Bronchial epithelial cell (primary cell): ENCODE results near the gene PRKCZ. TPM values are rescaled to one million over a fixed set of nuclear protein-coding genes. Genes with fewer than 3 reads are reported as not detected.

Experiments used
- DNase-seq: peaks from one replicate; pipeline ENCODE4 v3.0.0-alpha.2; 2010; ENCODE audit warnings: low read depth
- FAIRE-seq: peaks from 2 replicates; lab custom pipeline; 2011; peaks lifted over from hg19 to GRCh38; lab: Jason Lieb, UNC
- H3K27me3 ChIP-seq: 2 replicates; pipeline ENCODE4 v1.5.1; 2011; ENCODE audit warnings: low read length; ENCODE audit not compliant: control insufficient read depth, insufficient read depth
- H3K36me3 ChIP-seq: 2 replicates; pipeline ENCODE4 v1.5.1; 2011; ENCODE audit warnings: low read length; ENCODE audit not compliant: control insufficient read depth, insufficient read depth
- H3K4me3 ChIP-seq: 2 replicates; pipeline ENCODE4 v1.5.1; 2011; ENCODE audit warnings: mild to moderate bottlenecking, low read depth, low read length, control low read depth
- CTCF ChIP-seq: IDR thresholded peaks from 2 replicates; pipeline ENCODE4 v1.5.1; 2011; ENCODE audit warnings: mild to moderate bottlenecking, moderate library complexity, low read length, control low read depth, inconsistent platforms; ENCODE audit not compliant: insufficient read depth, severe bottlenecking
- total RNA-seq: library from RNA; depleted of rRNA; stranded (reverse); fragments of >200 nt; gene quantifications from 2 replicates; pipeline ENCODE4 v1.2.1, GENCODE V29; 2014

Gene PRKCZ
- total RNA-seq, 1 donor from 2014 or later = 38.4 TPM

- peaks cover 22% of the 10 kb centered on the region for H3K27me3 ChIP-seq
- no peaks in the 10 kb centered on the region for H3K36me3 ChIP-seq
- no peak overlapping the region for H3K4me3 ChIP-seq
- FAIRE-seq = no peak
- no peak for DNase-seq
- no peak for TF ChIP-seq CTCF
Measured at GRCh38 chr1:2022063-2022770, 28.0 kb upstream of the PRKCZ start.

DNA sequence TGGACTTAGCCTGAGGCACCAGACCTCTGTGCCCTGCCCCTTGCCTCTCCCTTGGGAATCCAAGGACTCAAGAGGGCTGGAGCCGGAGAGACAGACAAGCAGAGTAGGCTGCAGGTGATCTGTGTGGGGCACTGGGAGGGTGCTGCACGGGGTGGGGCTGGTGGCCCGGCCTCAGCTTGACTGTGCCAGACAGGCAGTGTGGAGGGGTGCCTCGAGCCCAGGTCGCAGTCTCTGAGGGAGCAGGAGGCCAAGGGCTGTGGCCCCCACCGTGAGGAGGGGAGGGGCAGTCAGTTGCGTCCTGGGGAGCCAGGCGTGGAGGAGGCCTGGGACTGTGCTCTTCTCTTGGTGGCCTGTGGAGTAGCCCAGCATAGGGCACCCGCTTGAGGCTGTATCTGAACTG, 27.0 kb upstream of the PRKCZ start:
- no peak overlapping the region for H3K4me3 ChIP-seq
- DNase-seq (no peak), FAIRE-seq (no peak)
- TF ChIP-seq CTCF = no peak
- no peaks in the 10 kb centered on the region for H3K36me3 ChIP-seq
- H3K27me3 ChIP-seq = peaks cover 22% of the 10 kb centered on the region

DNA sequence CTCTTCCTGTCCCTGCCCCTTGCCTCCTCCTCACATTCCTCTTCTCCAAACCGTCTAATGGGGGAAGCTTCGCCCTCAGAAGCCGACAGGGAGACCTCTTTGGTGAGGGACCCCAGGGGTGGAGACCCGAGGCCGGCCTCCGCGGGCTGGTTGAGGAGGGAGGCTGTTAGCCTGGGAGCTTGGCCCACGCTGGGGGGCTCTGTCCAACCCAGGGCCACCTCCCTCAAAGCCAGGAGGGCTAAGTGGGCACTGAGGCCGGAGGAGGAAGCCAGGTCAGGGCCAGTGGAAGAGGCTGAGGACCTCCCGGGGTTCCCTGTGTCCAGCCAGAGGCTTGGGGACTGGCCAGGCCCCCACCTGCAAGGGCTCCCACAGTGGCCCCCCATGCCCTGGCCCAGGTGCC, 25.8 kb upstream of the PRKCZ start:
- no peak for TF ChIP-seq CTCF
- no peak for DNase-seq
- FAIRE-seq = no peak
- H3K27me3 ChIP-seq = peaks cover 15% of the 10 kb centered on the region
- H3K4me3 ChIP-seq = no peak overlapping the region
- H3K36me3 ChIP-seq = no peaks in the 10 kb centered on the region

- no peak overlapping the region for H3K4me3 ChIP-seq
- peaks cover 11% of the 10 kb centered on the region for H3K27me3 ChIP-seq
- FAIRE-seq (no peak), DNase-seq (no peak)
- TF ChIP-seq CTCF = no peak
- no peaks in the 10 kb centered on the region for H3K36me3 ChIP-seq
Measured at GRCh38 chr1:2024887-2025286, 25.3 kb upstream of the PRKCZ start.

- H3K4me3 ChIP-seq = no peak overlapping the region
- FAIRE-seq (no peak), DNase-seq (no peak)
- H3K27me3 ChIP-seq = peaks cover 5% of the 10 kb centered on the region
- H3K36me3 ChIP-seq = no peaks in the 10 kb centered on the region
- TF ChIP-seq CTCF = no peak
Measured at GRCh38 chr1:2025491-2025981, 24.7 kb upstream of the PRKCZ start.
